Endothelial cell of umbilical vein (primary cell): ENCODE data around the gene PDPN. TPM values are rescaled to one million over a fixed set of nuclear protein-coding genes. Genes with fewer than 3 reads are reported as not detected.

Experiments
- BruUV-seq: library from RNA; stranded (reverse); fragments of 400-500 nt; replicated peaks from 2 replicates; lab custom pipeline; 2021; lab: Mats Ljungman, UMichigan
- CTCF ChIA-PET: fragments of 300-600, 350-600 bp; sonication (Branson Sonifier 250); formaldehyde crosslinking; loops from one replicate; lab custom pipeline; 2021; ENCODE audit warnings: antibody characterized with exemption, inconsistent platforms; lab: Charles Lee
- POLR2A ChIA-PET: fragments of 300-600, 350-600 bp; sonication (Branson Sonifier 250); formaldehyde crosslinking; loops from one replicate; lab custom pipeline; 2021; ENCODE audit warnings: antibody characterized with exemption, inconsistent platforms; lab: Charles Lee
- DNase-seq: peaks from one replicate; pipeline ENCODE4 v3.0.0-alpha.2; 2011; ENCODE audit warnings: low read depth, low spot score
- FAIRE-seq: peaks from 2 replicates; lab custom pipeline; 2011; peaks lifted over from hg19 to GRCh38; lab: Jason Lieb, UNC
- H2AFZ ChIP-seq: 2 replicates; pipeline ENCODE4 v1.6.0; 2012; ENCODE audit warnings: low read depth, low read length, control low read depth, inconsistent platforms
- H3K27ac ChIP-seq: 2 replicates; pipeline ENCODE4 v1.5.1; 2011; ENCODE audit warnings: low read depth, mild to moderate bottlenecking, control low read depth, low read length, moderate library complexity; ENCODE audit not compliant: insufficient read depth
- H3K27me3 ChIP-seq, 2 experiments: 2 replicates each; pipeline versions ENCODE4 v1.6.0 to v1.6.1; 2011; ENCODE audit warnings: low read length in 2 of 2, mixed read lengths in 1 of 2; ENCODE audit not compliant: control insufficient read depth in 2 of 2, insufficient read depth in 2 of 2
- H3K36me3 ChIP-seq, 2 experiments: 2 replicates in 1 of 2; 3 replicates in 1 of 2; pipeline ENCODE4 v1.5.1; 2011; ENCODE audit warnings: low read length in 2 of 2, mild to moderate bottlenecking in 1 of 2, moderate library complexity in 1 of 2; ENCODE audit not compliant: control insufficient read depth in 2 of 2, insufficient read depth in 2 of 2; ENCODE audit errors: extremely low read depth in 1 of 2
- H3K4me1 ChIP-seq: 3 replicates; pipeline ENCODE4 v1.5.1; 2011; ENCODE audit warnings: mild to moderate bottlenecking, low read length; ENCODE audit not compliant: control insufficient read depth, insufficient read depth; ENCODE audit errors: extremely low read depth
- H3K4me2 ChIP-seq: 2 replicates; pipeline ENCODE4 v1.6.1; 2011; ENCODE audit warnings: low read length, control low read depth, mixed read lengths; ENCODE audit not compliant: insufficient read depth
- H3K4me3 ChIP-seq, 3 experiments: fragments of 200-600 bp in 1 of 3; sonication (generic), shearing (Covaris generic) in 1 of 3; replicated peaks in 1 of 3; 2 replicates each; pipeline ENCODE4 v1.5.1; 2011 to 2016; ENCODE audit warnings: control low read depth in 3 of 3, low read length in 3 of 3, mild to moderate bottlenecking in 2 of 3, inconsistent platforms in 1 of 3, low read depth in 1 of 3, moderate library complexity in 1 of 3; ENCODE audit not compliant: insufficient read depth in 1 of 3
- H3K79me2 ChIP-seq: 2 replicates; pipeline ENCODE4 v1.6.0; 2012; ENCODE audit warnings: low read length, inconsistent platforms; ENCODE audit not compliant: control insufficient read depth, insufficient read depth
- H3K9ac ChIP-seq: replicated peaks from 2 replicates; pipeline ENCODE3; 2011; ENCODE audit warnings: low read length, control low read depth; ENCODE audit not compliant: insufficient read depth; ENCODE audit errors: extremely low read depth
- H3K9me1 ChIP-seq: replicated peaks from 3 replicates; pipeline ENCODE4 v1.6.0; 2011; ENCODE audit warnings: mild to moderate bottlenecking, low read length; ENCODE audit not compliant: control insufficient read depth, insufficient read depth; ENCODE audit errors: extremely low read depth
- H3K9me3 ChIP-seq: replicated peaks from 2 replicates; pipeline ENCODE4 v1.5.1; 2012; ENCODE audit warnings: low read length, inconsistent platforms; ENCODE audit not compliant: control insufficient read depth, insufficient read depth
- H4K20me1 ChIP-seq: replicated peaks from 2 replicates; pipeline ENCODE3; 2011; ENCODE audit warnings: mild to moderate bottlenecking, low read length; ENCODE audit not compliant: control insufficient read depth, insufficient read depth; ENCODE audit errors: extremely low read depth
- CTCF ChIP-seq, 2 donors: IDR thresholded peaks; 1 replicate in 1 of 2; 2 replicates in 1 of 2; pipeline ENCODE4 v1.5.1; 2011; ENCODE audit warnings: low read length in 2 of 2, mild to moderate bottlenecking in 2 of 2, moderate library complexity in 2 of 2, control low read depth in 1 of 2, inconsistent platforms in 1 of 2, low read depth in 1 of 2; ENCODE audit not compliant: insufficient read depth in 1 of 2; ENCODE audit errors: extremely low read depth in 1 of 2
- EZH2 ChIP-seq: IDR thresholded peaks from 2 replicates; pipeline ENCODE4 v1.6.1; 2012; ENCODE audit warnings: borderline replicate concordance, low read depth, mild to moderate bottlenecking, moderate library complexity, low read length, inconsistent platforms; ENCODE audit not compliant: severe bottlenecking
- FOS ChIP-seq: IDR thresholded peaks from 2 replicates; pipeline ENCODE4 v1.6.1; 2011; ENCODE audit warnings: mild to moderate bottlenecking, low read length, moderate library complexity, borderline replicate concordance; ENCODE audit not compliant: insufficient read depth
- GATA2 ChIP-seq: IDR thresholded peaks from 2 replicates; pipeline ENCODE4 v1.7.0; 2011; ENCODE audit warnings: low read depth, mild to moderate bottlenecking, moderate library complexity, mixed read lengths, low read length; ENCODE audit not compliant: insufficient read length, insufficient read depth
- JUN ChIP-seq: IDR thresholded peaks from 2 replicates; pipeline ENCODE4 v1.6.1; 2011; ENCODE audit warnings: borderline replicate concordance, low read depth; ENCODE audit not compliant: insufficient read length, insufficient read depth
- MAX ChIP-seq: IDR thresholded peaks from 2 replicates; pipeline ENCODE4 v1.6.1; 2011; ENCODE audit not compliant: insufficient read depth, insufficient read length
- MYC ChIP-seq: IDR thresholded peaks from one replicate; pipeline ENCODE4 v1.6.1; 2011; ENCODE audit warnings: mild to moderate bottlenecking, low read depth, low read length
- POLR2A ChIP-seq: IDR thresholded peaks from 2 replicates; pipeline ENCODE4 v1.6.1; 2012; ENCODE audit warnings: low read depth, mild to moderate bottlenecking, control low read depth, low read length
- POLR2AphosphoS5 ChIP-seq: IDR thresholded peaks from 2 replicates; pipeline ENCODE4 v1.6.1; 2012; ENCODE audit warnings: low read depth, mild to moderate bottlenecking, control low read depth, low read length, moderate library complexity; ENCODE audit not compliant: insufficient read depth
- dilution Hi-C: fragments of 300-500 bp; cut with MboI; formaldehyde crosslinking; loops from one replicate; pipeline ENCODE4 v1.15.0; 2019; ENCODE audit warnings: low sequenced_read_pairs; ENCODE audit not compliant: extremely low pct_ligation_motif_present
- intact Hi-C: fragments of 100-400 bp; cut with micrococcal nuclease; formaldehyde crosslinking; loops from one replicate; pipeline ENCODE4 v1.10.0; 2022
- polyA plus RNA-seq, 4 experiments: library from polyadenylated mRNA; depleted of rRNA in 3 of 4; stranded (reverse) in 3 of 4; unstranded in 1 of 4; fragments of >200 nt; gene quantifications; 2 replicates each; pipeline versions ENCODE4 v1.2.1 to v1.2.3, GENCODE V29; 2011 to 2012; ENCODE audit warnings: missing spikeins in 1 of 4
- total RNA-seq: library from RNA; stranded (reverse); gene quantifications from 2 replicates; pipeline ENCODE4 v1.2.3, GENCODE V29; 2021

PDPN gene
- total and polyA plus RNA-seq, 2 donors (not counting 3 experiments of a cell fraction or from before 2014, with no cell fraction given), result not detected

- no peak for FAIRE-seq
These were observed 43.5 kb downstream of the PDPN start for GRCh38 chr1:13627127-13627526.

More at GRCh38 chr1:13627127-13627526, 43.5 kb downstream of the PDPN start:
- Histone ChIP-seq H3K4me3 (no peak overlapping the region), H2AFZ (no peak overlapping the region), H3K9ac (no peak overlapping the region), H3K4me2 (no peak overlapping the region), H3K27ac (no peak overlapping the region), H3K36me3 (no peaks in the 10 kb centered on the region), H3K9me3 (peaks cover 2% of the 10 kb centered on the region), H4K20me1 (no peaks in the 10 kb centered on the region), H3K27me3 (no peaks in the 10 kb centered on the region), H3K9me1 (no peaks in the 10 kb centered on the region), H3K79me2 (no peaks in the 10 kb centered on the region), H3K4me1 (no peaks in the 10 kb centered on the region)
- intact Hi-C loops (no loop called here), dilution Hi-C loops (no loop called here)
- no TSS peak for BruUV-seq
- DNase-seq, result no peak
- TF ChIP-seq EZH2, result no peak
- TF ChIP-seq GATA2, result no peak
- no peak for TF ChIP-seq MAX
- TF ChIP-seq POLR2AphosphoS5, result no peak
- TF ChIP-seq MYC, result no peak
- no peak for TF ChIP-seq FOS
- no peak for TF ChIP-seq CTCF (IDR thresholded peaks at IDR 0.05; ENCODE audit: extremely low read depth in 1 of 2, insufficient read depth in 1 of 2, low read depth in 1 of 2, low read length in 2 of 2)
- no peak for TF ChIP-seq POLR2A
- TF ChIP-seq JUN, result no peak
- ChIA-PET CTCF (interaction anchor here (0.8 kb wide), 1 partner anchor 9 kb away, joined by 3 read pairs; no protein-coding TSS in a partner anchor), POLR2A (no interaction called here)
